GM12874 (cell line): ENCODE results near the gene L3MBTL3.

ENCODE experiments used
- CTCF ChIP-seq: IDR thresholded peaks from 2 replicates; pipeline ENCODE4 v1.5.1; 2011; ENCODE audit warnings: low read depth, mild to moderate bottlenecking, control low read depth, low read length, moderate library complexity; ENCODE audit not compliant: insufficient read depth

The L3MBTL3 gene

GRCh38 chr6:130111031-130111430 lies 92.7 kb downstream of the L3MBTL3 start:
- TF ChIP-seq CTCF, result no peak

DNA sequence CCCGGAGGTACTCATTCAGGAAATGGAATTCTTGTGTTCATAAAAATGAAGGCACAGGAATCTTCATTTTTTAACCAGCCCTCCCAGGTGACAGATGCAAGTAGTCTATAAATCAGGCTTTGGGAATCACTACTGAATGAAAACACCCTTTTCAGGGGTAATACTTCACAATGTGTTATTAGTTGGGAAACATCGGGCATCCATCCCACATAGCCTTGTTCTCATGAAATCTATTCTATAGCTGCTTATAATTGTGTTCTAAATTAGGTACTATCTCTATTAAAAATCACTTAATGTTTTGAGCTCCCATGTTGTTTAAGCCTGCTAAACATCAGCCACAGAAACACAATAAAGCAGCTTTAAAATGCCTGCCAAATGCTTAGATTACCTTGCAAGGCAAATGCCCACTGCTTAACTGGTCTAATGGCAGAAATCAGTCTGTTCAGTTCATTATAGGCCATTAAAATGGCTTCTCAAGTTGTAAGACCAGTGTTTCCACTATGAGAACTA lies 94.9 kb downstream of the L3MBTL3 start:
- no peak for TF ChIP-seq CTCF

DNA sequence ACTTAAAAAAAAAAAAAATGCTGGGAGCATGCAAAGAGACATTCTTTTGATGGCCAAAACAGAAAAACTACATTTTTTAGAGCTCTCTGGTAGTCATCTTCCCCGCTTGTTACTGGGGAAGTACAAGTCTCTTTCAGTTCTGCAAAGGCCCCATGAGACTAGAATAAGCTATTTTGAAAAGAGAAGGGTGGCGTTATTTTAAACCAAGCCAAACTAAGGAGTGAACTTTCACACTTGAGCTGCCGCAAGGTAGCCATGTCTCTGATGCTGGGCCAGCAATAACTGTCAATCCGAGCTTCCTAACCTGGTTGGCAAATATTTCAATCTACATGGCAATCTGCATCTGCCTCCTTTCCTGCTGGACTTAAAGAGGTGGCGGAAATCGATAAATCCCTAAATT lies 96.7 kb downstream of the L3MBTL3 start:
- TF ChIP-seq CTCF, result no peak

DNA sequence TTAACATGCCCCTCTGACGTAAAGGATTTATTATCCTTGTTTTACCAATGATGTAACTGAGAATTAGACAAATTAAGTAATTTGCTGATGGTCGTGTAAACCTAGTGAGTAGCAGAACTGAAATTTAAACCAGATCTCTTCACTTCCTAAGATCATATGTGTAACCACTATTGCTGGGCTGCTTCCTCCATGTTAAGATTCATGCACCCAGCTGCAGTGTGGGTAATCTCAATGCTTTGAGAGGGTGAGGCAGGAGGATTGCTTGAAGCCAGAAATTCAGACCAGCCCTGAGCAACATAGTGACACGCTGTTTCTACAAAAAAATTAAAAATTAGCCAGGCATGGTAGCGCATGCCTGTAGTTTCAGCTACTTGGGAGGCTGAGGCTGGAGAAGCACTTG lies 97.9 kb downstream of the L3MBTL3 start:
- no peak for TF ChIP-seq CTCF

DNA sequence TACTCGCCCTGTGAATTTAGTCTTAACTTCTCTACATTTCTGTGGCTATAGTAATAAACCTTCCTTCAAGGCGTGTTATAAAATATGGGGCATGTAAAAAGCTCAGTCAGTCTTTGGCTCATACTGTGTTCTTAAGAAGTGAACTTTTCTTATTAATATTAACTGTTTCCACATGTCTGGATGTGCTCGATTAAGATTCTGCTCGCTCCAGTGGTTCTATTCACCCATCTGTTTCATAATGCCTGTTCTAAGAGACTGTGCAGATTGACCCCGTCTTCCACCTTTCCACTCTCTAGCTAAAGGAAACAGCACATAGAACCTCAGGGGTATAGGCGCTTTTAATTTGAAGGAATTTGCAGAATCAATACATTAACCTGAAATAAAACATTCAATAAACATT lies 99.9 kb downstream of the L3MBTL3 start:
- TF ChIP-seq CTCF, result no peak

DNA sequence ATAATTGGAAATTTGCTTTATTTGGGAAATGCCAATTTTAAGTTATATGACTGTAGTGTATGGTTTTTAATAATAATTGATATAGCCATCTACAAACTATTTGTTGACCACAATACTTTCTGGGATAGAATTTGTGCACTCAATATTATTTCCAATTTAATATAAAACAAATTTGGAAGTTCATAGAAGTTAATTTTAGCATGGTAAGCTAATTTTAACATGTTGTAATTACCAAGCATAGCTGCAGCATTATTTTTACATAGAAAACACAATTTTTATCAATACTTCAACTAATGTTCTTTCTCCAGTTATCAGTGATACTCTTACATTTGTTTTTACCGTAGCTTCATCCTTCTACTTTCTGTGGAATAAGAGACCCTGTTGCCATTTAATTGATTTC lies 100.8 kb downstream of the L3MBTL3 start:
- TF ChIP-seq CTCF, result no peak

DNA sequence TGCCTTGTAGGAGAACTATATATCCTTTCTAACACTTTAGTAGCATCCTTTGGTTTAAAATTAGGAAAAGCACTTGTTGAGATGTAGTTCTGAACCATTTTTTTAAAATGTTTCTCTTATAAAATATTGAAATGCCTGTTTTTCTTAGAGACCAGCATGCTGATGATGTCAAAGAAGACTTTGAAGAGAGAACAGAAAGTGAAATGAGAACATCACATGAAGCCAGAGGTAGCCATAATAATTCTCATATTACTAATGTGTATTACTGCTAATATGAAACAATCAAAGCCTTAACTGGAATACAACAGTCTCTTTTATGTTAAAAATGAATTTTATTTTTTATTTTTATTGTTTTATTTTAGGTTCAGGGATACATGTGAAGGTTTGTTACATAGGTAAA lies 102.3 kb downstream of the L3MBTL3 start:
- TF ChIP-seq CTCF, result no peak

DNA sequence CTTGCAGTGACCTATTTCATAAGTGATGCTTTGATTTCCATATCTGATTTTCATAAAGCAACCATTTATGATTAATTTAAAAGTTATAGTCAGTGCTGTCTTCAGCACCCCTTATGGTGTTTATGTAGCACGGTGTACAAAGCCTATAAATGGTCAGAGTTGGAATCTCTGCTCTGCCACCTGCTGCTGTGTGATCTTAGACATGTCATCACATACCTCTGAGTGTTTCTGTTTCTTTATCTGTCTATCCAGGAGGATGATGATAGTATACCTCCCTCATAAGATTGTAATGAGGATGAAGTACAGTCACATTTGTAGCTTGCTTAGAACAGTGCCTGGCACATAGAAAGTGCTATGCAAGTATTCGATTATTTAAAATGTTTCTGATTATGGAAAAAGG lies 103.9 kb downstream of the L3MBTL3 start:
- TF ChIP-seq CTCF, result no peak
